ENCODE results near the gene TMCC2.
A peak's percentile ranks its signal among the peaks of the same experiment; 100 is the strongest.

TMCC2 gene

GRCh38 chr1:205250699-205251098 lies 23.0 kb downstream of the TMCC2 start:
- H3K27ac Mint-ChIP-seq = no peak overlapping the region
- no peaks in the 10 kb centered on the region for H3K9me3 Mint-ChIP-seq
- no peak for DNase-seq (ENCODE audit: low spot score)
- H3K4me3 Mint-ChIP-seq = no peak overlapping the region
- no peaks in the 10 kb centered on the region for H3K36me3 Mint-ChIP-seq (ENCODE audit: low read depth)
- H3K27me3 Mint-ChIP-seq (ENCODE audit: low read depth) = no peaks in the 10 kb centered on the region
- H3K4me1 Mint-ChIP-seq (ENCODE audit: low read depth) = peaks cover 10% of the 10 kb centered on the region

- DNase-seq (ENCODE audit: low spot score) = no peak
- no peak overlapping the region for H3K27ac Mint-ChIP-seq
- H3K4me1 Mint-ChIP-seq (ENCODE audit: low read depth) = peaks cover 9% of the 10 kb centered on the region
- H3K9me3 Mint-ChIP-seq = no peaks in the 10 kb centered on the region
- no peak overlapping the region for H3K4me3 Mint-ChIP-seq
- no peaks in the 10 kb centered on the region for H3K27me3 Mint-ChIP-seq (ENCODE audit: low read depth)
- H3K36me3 Mint-ChIP-seq (ENCODE audit: low read depth) = no peaks in the 10 kb centered on the region
Measured at GRCh38 chr1:205251576-205251975, 23.8 kb downstream of the TMCC2 start.

- peak; percentile 76 for DNase-seq (ENCODE audit: low spot score)
- Mint-ChIP-seq H3K36me3 (ENCODE audit: low read depth) (no peaks in the 10 kb centered on the region), H3K4me3 (no peak overlapping the region), H3K9me3 (no peaks in the 10 kb centered on the region), H3K4me1 (ENCODE audit: low read depth) (peaks cover 3% of the 10 kb centered on the region), H3K27ac (no peak overlapping the region), H3K27me3 (ENCODE audit: low read depth) (no peaks in the 10 kb centered on the region)
Measured at GRCh38 chr1:205255941-205256780, 28.4 kb downstream of the TMCC2 start.

- H3K36me3 Mint-ChIP-seq (ENCODE audit: low read depth) = no peaks in the 10 kb centered on the region
- DNase-seq (ENCODE audit: low spot score) = no peak
- H3K9me3 Mint-ChIP-seq = no peaks in the 10 kb centered on the region
- no peak overlapping the region for H3K27ac Mint-ChIP-seq
- peaks cover 3% of the 10 kb centered on the region for H3K27me3 Mint-ChIP-seq (ENCODE audit: low read depth)
- no peak overlapping the region for H3K4me3 Mint-ChIP-seq
- peaks cover 8% of the 10 kb centered on the region for H3K4me1 Mint-ChIP-seq (ENCODE audit: low read depth)
Measured at GRCh38 chr1:205256951-205257625, 29.3 kb downstream of the TMCC2 start.

- Mint-ChIP-seq H3K4me3 (no peak overlapping the region), H3K4me1 (ENCODE audit: low read depth) (peaks cover 14% of the 10 kb centered on the region)
Measured at GRCh38 chr1:205257735-205258134, 30.0 kb downstream of the TMCC2 start.

DNA sequence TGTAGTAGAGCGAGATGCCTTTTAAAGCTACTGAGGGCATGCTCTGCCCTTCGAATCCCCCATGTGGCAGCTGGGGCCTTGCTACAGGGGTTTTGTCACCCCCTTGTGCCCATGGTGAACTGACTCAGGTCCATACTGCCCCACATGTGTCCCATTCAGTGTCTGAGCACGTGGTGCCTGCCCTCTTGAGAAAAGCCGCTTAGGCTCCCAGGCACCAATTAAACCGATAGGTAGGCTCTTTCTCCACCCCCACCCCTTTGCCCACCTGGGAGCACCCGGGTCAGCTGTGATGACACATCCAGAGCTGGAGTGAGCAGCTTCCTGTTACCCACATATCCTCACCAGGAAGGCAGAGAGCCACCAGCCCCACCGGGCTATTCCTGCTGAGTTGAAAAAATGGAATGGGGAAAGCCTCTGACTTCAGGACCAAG lies 30.5 kb downstream of the TMCC2 start:
- H3K27ac Mint-ChIP-seq = no peak overlapping the region
- no peak overlapping the region for H3K4me3 Mint-ChIP-seq
- peaks cover 5% of the 10 kb centered on the region for H3K27me3 Mint-ChIP-seq (ENCODE audit: low read depth)
- peaks cover 18% of the 10 kb centered on the region for H3K4me1 Mint-ChIP-seq (ENCODE audit: low read depth)
- no peaks in the 10 kb centered on the region for H3K9me3 Mint-ChIP-seq
- no peaks in the 10 kb centered on the region for H3K36me3 Mint-ChIP-seq (ENCODE audit: low read depth)
- no peak for DNase-seq (ENCODE audit: low spot score)

More at GRCh38 chr1:205257735-205258134, 30.0 kb downstream of the TMCC2 start:
- no peak for DNase-seq (ENCODE audit: low spot score)
- peaks cover 3% of the 10 kb centered on the region for H3K27me3 Mint-ChIP-seq (ENCODE audit: low read depth)
- no peaks in the 10 kb centered on the region for H3K36me3 Mint-ChIP-seq (ENCODE audit: low read depth)
- no peaks in the 10 kb centered on the region for H3K9me3 Mint-ChIP-seq
- H3K27ac Mint-ChIP-seq = no peak overlapping the region

DNA sequence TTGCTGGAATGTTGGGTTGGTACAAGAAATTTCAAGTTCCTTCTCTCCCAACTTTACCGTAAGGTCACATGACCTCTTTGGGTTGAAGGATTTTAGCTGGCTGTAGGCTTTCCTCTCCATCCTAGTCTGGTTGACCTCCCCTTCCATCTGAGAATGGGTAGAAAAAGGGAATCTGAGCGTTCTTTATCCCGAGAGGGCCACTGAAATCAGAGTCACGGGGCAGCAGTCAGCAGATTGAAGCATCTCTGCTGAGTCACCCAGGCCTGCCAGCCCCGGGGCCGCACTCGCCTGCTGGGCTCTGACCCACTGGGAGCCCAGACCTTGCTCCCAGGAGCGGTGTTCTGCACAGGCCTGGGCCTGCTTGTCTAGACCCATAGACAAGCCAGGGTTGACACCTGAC lies 31.0 kb downstream of the TMCC2 start:
- H3K36me3 Mint-ChIP-seq (ENCODE audit: low read depth) = no peaks in the 10 kb centered on the region
- H3K27ac Mint-ChIP-seq = no peak overlapping the region
- H3K27me3 Mint-ChIP-seq (ENCODE audit: low read depth) = peaks cover 5% of the 10 kb centered on the region
- no peak overlapping the region for H3K4me3 Mint-ChIP-seq
- no peak for DNase-seq (ENCODE audit: low spot score)
- no peaks in the 10 kb centered on the region for H3K9me3 Mint-ChIP-seq
- H3K4me1 Mint-ChIP-seq (ENCODE audit: low read depth) = peaks cover 22% of the 10 kb centered on the region

DNA sequence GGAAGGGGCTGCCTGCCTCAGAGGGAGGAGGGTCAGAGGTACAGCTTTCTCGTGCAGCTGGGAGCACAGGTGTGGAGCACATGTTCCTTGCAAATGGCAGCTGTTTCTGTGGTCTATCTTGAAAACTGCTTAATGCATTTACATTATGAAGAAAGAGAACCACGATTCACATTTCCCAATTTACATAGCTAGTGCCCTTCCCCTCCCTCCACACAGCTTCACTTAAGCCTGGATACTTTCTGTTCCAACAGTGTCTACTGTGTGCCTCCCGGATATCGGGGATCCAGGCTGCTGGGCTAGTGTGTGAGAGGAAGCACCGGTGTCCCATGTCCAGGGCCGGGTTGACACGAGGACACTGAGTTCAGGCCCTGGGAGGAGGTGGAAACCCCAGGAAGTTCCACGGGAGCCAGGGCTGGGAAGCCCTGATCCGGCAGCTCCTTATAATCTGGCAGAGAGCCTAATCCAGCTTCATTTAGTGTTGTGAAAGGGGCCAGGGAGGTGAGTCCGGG lies 31.6 kb downstream of the TMCC2 start:
- peaks cover 23% of the 10 kb centered on the region for H3K4me1 Mint-ChIP-seq (ENCODE audit: low read depth)
- no peak overlapping the region for H3K4me3 Mint-ChIP-seq
- no peak overlapping the region for H3K27ac Mint-ChIP-seq
- H3K36me3 Mint-ChIP-seq (ENCODE audit: low read depth) = no peaks in the 10 kb centered on the region
- peaks cover 5% of the 10 kb centered on the region for H3K27me3 Mint-ChIP-seq (ENCODE audit: low read depth)
- no peak for DNase-seq (ENCODE audit: low spot score)
- H3K9me3 Mint-ChIP-seq = no peaks in the 10 kb centered on the region

DNA sequence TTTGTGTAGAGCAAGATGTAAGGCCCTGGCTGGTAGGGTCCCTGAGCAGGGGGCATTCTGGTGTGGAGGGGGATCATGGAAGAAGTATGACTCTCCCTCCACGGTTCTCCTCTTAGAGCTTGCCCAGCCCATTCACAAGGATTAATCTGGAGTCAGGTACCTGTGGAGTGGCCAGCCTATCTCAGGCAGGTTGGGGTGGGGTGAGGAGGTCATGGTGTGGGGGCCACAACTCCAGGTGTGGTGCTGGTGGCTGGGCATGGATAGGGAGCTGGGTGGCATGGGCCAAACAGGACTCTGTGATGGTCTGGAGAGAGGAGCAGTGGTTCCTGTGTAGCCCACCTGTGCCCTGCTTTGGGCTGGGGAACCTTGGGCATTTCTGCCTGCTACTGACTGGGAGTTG lies 32.3 kb downstream of the TMCC2 start:
- no peaks in the 10 kb centered on the region for H3K9me3 Mint-ChIP-seq
- no peak overlapping the region for H3K4me3 Mint-ChIP-seq
- H3K27ac Mint-ChIP-seq = no peak overlapping the region
- peaks cover 5% of the 10 kb centered on the region for H3K27me3 Mint-ChIP-seq (ENCODE audit: low read depth)
- H3K4me1 Mint-ChIP-seq (ENCODE audit: low read depth) = peaks cover 23% of the 10 kb centered on the region
- no peaks in the 10 kb centered on the region for H3K36me3 Mint-ChIP-seq (ENCODE audit: low read depth)
- DNase-seq (ENCODE audit: low spot score) = no peak

GRCh38 chr1:205260948-205261732 lies 33.4 kb downstream of the TMCC2 start:
- Mint-ChIP-seq H3K4me1 (ENCODE audit: low read depth) (peaks cover 22% of the 10 kb centered on the region), H3K36me3 (ENCODE audit: low read depth) (no peaks in the 10 kb centered on the region), H3K9me3 (no peaks in the 10 kb centered on the region), H3K27ac (no peak overlapping the region), H3K4me3 (no peak overlapping the region), H3K27me3 (ENCODE audit: low read depth) (peaks cover 5% of the 10 kb centered on the region)
- DNase-seq (ENCODE audit: low spot score) = no peak

DNA sequence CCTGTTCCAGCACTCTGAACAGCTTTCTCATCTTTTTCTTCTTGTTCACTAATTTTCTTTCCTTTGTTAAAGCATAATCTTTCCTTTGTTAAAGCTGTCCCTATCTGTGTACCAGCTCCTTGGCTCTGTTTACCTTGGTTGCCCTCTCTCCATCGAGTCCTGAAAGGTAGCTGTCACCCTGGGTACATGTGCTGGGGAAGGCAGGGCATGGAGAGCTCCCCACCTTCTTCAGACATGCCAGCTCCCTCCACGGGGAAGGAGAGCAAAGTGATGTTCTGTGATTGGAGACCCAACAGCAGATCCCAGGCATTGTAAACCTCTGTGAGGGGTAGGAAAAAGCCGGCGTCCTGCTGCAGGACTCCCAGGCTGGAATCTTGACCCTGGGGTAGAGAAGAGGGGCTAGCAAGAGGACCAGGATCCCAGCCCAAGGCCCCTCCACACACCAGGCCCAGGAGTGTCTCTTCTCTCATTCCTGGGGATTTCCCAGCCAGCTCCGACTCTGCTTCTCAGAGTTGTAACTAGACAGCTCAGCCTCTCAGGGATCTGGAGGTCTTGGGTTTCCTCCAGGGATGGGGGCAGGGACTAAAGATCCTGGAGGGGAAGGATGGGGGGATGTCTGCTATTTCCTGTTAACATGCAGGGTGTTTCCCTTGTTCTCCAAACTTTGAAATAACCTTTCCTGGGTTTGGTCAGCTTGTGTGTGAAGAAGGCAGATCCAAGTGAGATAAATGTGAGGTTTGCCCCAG lies 34.4 kb downstream of the TMCC2 start:
- Mint-ChIP-seq H3K9me3 (no peaks in the 10 kb centered on the region), H3K36me3 (ENCODE audit: low read depth) (no peaks in the 10 kb centered on the region), H3K4me3 (no peak overlapping the region), H3K27me3 (ENCODE audit: low read depth) (peaks cover 5% of the 10 kb centered on the region), H3K27ac (peak overlapping the region; percentile 57), H3K4me1 (ENCODE audit: low read depth) (peaks cover 20% of the 10 kb centered on the region)
- DNase-seq (ENCODE audit: low spot score) = no peak

- no peaks in the 10 kb centered on the region for H3K9me3 Mint-ChIP-seq
- no peak overlapping the region for H3K4me3 Mint-ChIP-seq
- DNase-seq (ENCODE audit: low spot score) = no peak
- H3K4me1 Mint-ChIP-seq (ENCODE audit: low read depth) = peaks cover 25% of the 10 kb centered on the region
- no peaks in the 10 kb centered on the region for H3K36me3 Mint-ChIP-seq (ENCODE audit: low read depth)
- peak overlapping the region; percentile 31 for H3K27ac Mint-ChIP-seq
- peaks cover 5% of the 10 kb centered on the region for H3K27me3 Mint-ChIP-seq (ENCODE audit: low read depth)
Measured at GRCh38 chr1:205262731-205263171, 35.0 kb downstream of the TMCC2 start.

- no peaks in the 10 kb centered on the region for H3K9me3 Mint-ChIP-seq
- DNase-seq (ENCODE audit: low spot score) = no peak
- no peak overlapping the region for H3K27ac Mint-ChIP-seq
- H3K27me3 Mint-ChIP-seq (ENCODE audit: low read depth) = peaks cover 5% of the 10 kb centered on the region
- no peak overlapping the region for H3K4me3 Mint-ChIP-seq
- H3K4me1 Mint-ChIP-seq (ENCODE audit: low read depth) = peaks cover 25% of the 10 kb centered on the region
- H3K36me3 Mint-ChIP-seq (ENCODE audit: low read depth) = no peaks in the 10 kb centered on the region
Measured at GRCh38 chr1:205263580-205264190, 35.9 kb downstream of the TMCC2 start.
